Right lobe of liver (tissue), 6 donors: Measurements from ENCODE around the gene SCML1. TPM values are rescaled to one million over a fixed set of nuclear protein-coding genes. Genes with fewer than 3 reads are reported as not detected.

ENCODE experiments used
- ATAC-seq, 4 donors: fragments of 200-7000 bp; cut with Tn5 transposase; one replicate each; pipeline ENCODE4 v1.9.1; 2020; ENCODE audit warnings: mild to moderate bottlenecking in 4 of 4, moderate library complexity in 4 of 4
- DNase-seq, 3 donors: peaks; one replicate each; pipeline ENCODE4 v3.0.0-alpha.2; 2020
- H3K27ac ChIP-seq, 3 donors: fragments of 200-600 bp; one replicate each; pipeline ENCODE4 v1.8.0; 2022
- H3K27me3 ChIP-seq, 2 donors: fragments of 200-600 bp; one replicate each; pipeline ENCODE4 v1.8.0; 2022
- H3K36me3 ChIP-seq, 4 donors: fragments of 200-600 bp; sonication (generic) in 1 of 4; one replicate each; pipeline versions ENCODE4 v1.5.1 to v1.8.0; 2017 to 2022; ENCODE audit warnings: control low read depth in 1 of 4
- H3K4me1 ChIP-seq, 4 donors: fragments of 200-600 bp; sonication (generic) in 1 of 4; one replicate each; pipeline versions ENCODE4 v1.5.1 to v1.8.0; 2017 to 2022; ENCODE audit warnings: control low read depth in 1 of 4
- H3K4me3 ChIP-seq, 3 donors: fragments of 200-600 bp; one replicate each; pipeline ENCODE4 v1.8.0; 2022
- H3K9me3 ChIP-seq, 4 donors: fragments of 200-600 bp; sonication (generic) in 1 of 4; one replicate each; pipeline versions ENCODE4 v1.5.1 to v1.8.0; 2017 to 2022; ENCODE audit warnings: control low read depth in 1 of 4
- CTCF ChIP-seq, 4 donors: fragments of 200-600 bp in 3 of 4; fragments of 450-650 bp in 1 of 4; IDR thresholded peaks; one replicate each; pipeline versions ENCODE4 v1.5.1 to v1.8.0; 2016 to 2022; ENCODE audit warnings: antibody characterized with exemption in 4 of 4, mild to moderate bottlenecking in 2 of 4
- POLR2A ChIP-seq: fragments of 450-650 bp; IDR thresholded peaks from one replicate; pipeline ENCODE4 v1.6.1; 2017; ENCODE audit warnings: antibody characterized with exemption, mild to moderate bottlenecking
- WGBS: methylation state at CpG from one replicate; pipeline ENCODE4 v1.1.6; 2018; ENCODE audit warnings: low coverage, low lambda C conversion rate; ENCODE audit not compliant: insufficient coverage; ENCODE audit errors: missing lambda C conversion rate; 5-methylcytosine and 5-hydroxymethylcytosine counted together
- intact Hi-C, 2 donors: fragments of 100-400 bp; cut with DNase I; formaldehyde crosslinking; loops; one replicate each; pipeline versions ENCODE4 v1.11.2 to v1.14.1; 2022
- total RNA-seq, 6 experiments: library from RNA; depleted of rRNA in 2 of 6; stranded (reverse); fragments of >200 nt in 2 of 6; fragmentation: NEBNext Ultra II Directional in 3 of 6; extraction: Animal tissue kit (Norgen Biotek cat#: 25700) in 3 of 6; gene quantifications; one replicate each; pipeline versions ENCODE4 v1.1.0 to v1.2.4, GENCODE V29; 2016 to 2023
- donor health status: DM: no; HTN: yes; CAD: no.
- donor health status: DM: no; HTN: no; CAD: no.
- donor health status: DM: no; HTN: no; CAD: no.
- donor health status: DM: no; HTN: yes; CAD: no.
- donor health status: DM: no; HTN: yes; CAD: no.

Gene SCML1
- total RNA-seq, 6 experiments from 2014 or later, result 7.0 to 15.2 (median 13.8) TPM

GRCh38 chrX:17721715-17722114 lies 15.6 kb upstream of the SCML1 start:
- Histone ChIP-seq H3K27me3 (no peaks in the 10 kb centered on the region), H3K4me1 (no peaks in the 10 kb centered on the region), H3K9me3 (no peaks in the 10 kb centered on the region), H3K36me3 (no peaks in the 10 kb centered on the region), H3K27ac (no peak overlapping the region), H3K4me3 (no peak overlapping the region)
- 67% methylated on average over 4 of the region's 4 CpGs for WGBS
- DNase-seq (no peak), ATAC-seq (no peak)
- intact Hi-C loops, result no loop called here
- no peak for TF ChIP-seq POLR2A
- TF ChIP-seq CTCF (IDR thresholded peaks at IDR 0.05), result no peak

DNA sequence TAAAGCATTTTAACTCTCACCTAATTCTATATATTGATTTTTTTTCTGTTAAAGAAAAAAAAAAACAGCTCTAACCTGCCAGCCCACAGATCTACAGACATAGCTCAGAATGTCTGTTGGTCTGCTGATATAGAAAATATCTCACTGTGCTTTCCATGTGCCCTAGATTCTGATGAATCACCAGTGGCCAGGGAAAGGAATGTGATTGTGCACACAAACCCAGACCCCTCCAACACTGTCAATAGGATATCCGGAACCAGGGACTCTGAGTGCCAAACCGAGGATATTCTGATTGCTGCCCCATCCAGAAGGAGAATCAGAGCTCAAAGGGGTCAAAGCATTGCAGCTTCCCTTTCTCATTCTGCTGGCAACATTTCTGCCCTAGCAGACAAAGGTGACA lies 12.1 kb upstream of the SCML1 start:
- intact Hi-C loops, result no loop called here
- H3K36me3 ChIP-seq, result no peaks in the 10 kb centered on the region
- no peaks in the 10 kb centered on the region for H3K9me3 ChIP-seq
- ATAC-seq (no peak), DNase-seq (no peak)
- no peak overlapping the region for H3K4me3 ChIP-seq
- no peaks in the 10 kb centered on the region for H3K4me1 ChIP-seq
- H3K27ac ChIP-seq, result no peak overlapping the region
- 55% methylated on average over 2 of the region's 2 CpGs for WGBS
- no peaks in the 10 kb centered on the region for H3K27me3 ChIP-seq
- TF ChIP-seq POLR2A (no peak), CTCF (IDR thresholded peaks at IDR 0.05) (no peak)

- no peak for ATAC-seq
- Histone ChIP-seq H3K4me1 (peaks cover 0 to 6% (median 0%) of the 10 kb centered on the region in 4 donors), H3K36me3 (no peaks in the 10 kb centered on the region), H3K9me3 (no peaks in the 10 kb centered on the region), H3K27ac (no peak overlapping the region), H3K27me3 (no peaks in the 10 kb centered on the region), H3K4me3 (no peak overlapping the region)
- WGBS, result 69% methylated on average over 8 of the region's 16 CpGs
- DNase-seq, result no peak
- TF ChIP-seq POLR2A (no peak), CTCF (IDR thresholded peaks at IDR 0.05) (no peak)
- intact Hi-C loops, result no loop called here
These were observed 5.0 kb upstream of the SCML1 start for GRCh38 chrX:17732138-17732783.

GRCh38 chrX:17735406-17735805 lies 1.9 kb upstream of the SCML1 start:
- intact Hi-C loops, result no loop called here
- peak in 1 of 3 donors; percentile 46 for DNase-seq
- Histone ChIP-seq H3K27ac (peak overlapping the region; percentile 51 to 83 (median 73)), H3K36me3 (no peaks in the 10 kb centered on the region), H3K27me3 (no peaks in the 10 kb centered on the region), H3K4me3 (peak overlapping the region in 2 of 3 donors; percentile 31 to 34), H3K9me3 (no peaks in the 10 kb centered on the region), H3K4me1 (peaks cover 0 to 6% (median 0%) of the 10 kb centered on the region in 4 donors)
- TF ChIP-seq POLR2A, result no peak
- TF ChIP-seq CTCF (IDR thresholded peaks at IDR 0.05), result no peak
- 27% methylated on average over 5 of the region's 5 CpGs for WGBS
- ATAC-seq, result peak in 1 of 4 donors; percentile 28
